Stimulated activated CD4-positive, alpha-beta T cell treated with anti-CD3 and anti-CD28 coated beads, Interleukin-4, amount 100 ng/mL, for 4 hours (primary cell): Measurements from ENCODE around the gene ARFGEF3.
"Not testable (repeated sequence)": the region's sequence is repeated elsewhere in the genome, so short reads cannot be mapped to it uniquely, and the experiment has no call there.

Source experiments
- DNase-seq, 2 experiments: peaks; one replicate each; pipeline ENCODE4 v3.0.0-alpha.2; 2020

The ARFGEF3 gene

GRCh38 chr6:138211601-138212000 is 49.9 kb downstream of the ARFGEF3 start:
- no peak for DNase-seq

- DNase-seq: not testable (repeated sequence)
These were observed 50.8 kb downstream of the ARFGEF3 start for GRCh38 chr6:138212530-138212929.

GRCh38 chr6:138215093-138215782 is 53.5 kb downstream of the ARFGEF3 start:
- no peak for DNase-seq

GRCh38 chr6:138218449-138218848 is 56.7 kb downstream of the ARFGEF3 start, which contains the start of gene PBOV1:
PBOV1 (minus strand) TSS chr6:138218491; CDS start chr6:138218395, 96 bp downstream.
- DNase-seq: no peak

GRCh38 chr6:138219398-138219797 is 57.7 kb downstream of the ARFGEF3 start:
- no peak for DNase-seq

- no peak for DNase-seq
These were observed 58.2 kb downstream of the ARFGEF3 start for GRCh38 chr6:138219901-138220300.

GRCh38 chr6:138222901-138223546 is 61.3 kb downstream of the ARFGEF3 start:
- no peak for DNase-seq

GRCh38 chr6:138225953-138226352 is 64.2 kb downstream of the ARFGEF3 start:
- DNase-seq: no peak

GRCh38 chr6:138226700-138227315 is 65.1 kb downstream of the ARFGEF3 start:
- no peak for DNase-seq

GRCh38 chr6:138227316-138227781 is 65.6 kb downstream of the ARFGEF3 start:
- no peak for DNase-seq

GRCh38 chr6:138229072-138229471 is 67.3 kb downstream of the ARFGEF3 start:
- no peak for DNase-seq

GRCh38 chr6:138229663-138230179 is 68.0 kb downstream of the ARFGEF3 start:
- no peak for DNase-seq

- DNase-seq: no peak
These were observed 68.5 kb downstream of the ARFGEF3 start for GRCh38 chr6:138230221-138230620.

- DNase-seq: no peak
These were observed 69.1 kb downstream of the ARFGEF3 start for GRCh38 chr6:138230759-138231380.

GRCh38 chr6:138231381-138231886 is 69.7 kb downstream of the ARFGEF3 start:
- DNase-seq: no peak

- DNase-seq: no peak
These were observed 72.6 kb downstream of the ARFGEF3 start for GRCh38 chr6:138234363-138234762.

- DNase-seq: no peak
These were observed 73.5 kb downstream of the ARFGEF3 start for GRCh38 chr6:138235205-138235604.

- DNase-seq: no peak
These were observed 74.0 kb downstream of the ARFGEF3 start for GRCh38 chr6:138235693-138236092.

- no peak for DNase-seq
These were observed 75.7 kb downstream of the ARFGEF3 start for GRCh38 chr6:138237463-138237862.

GRCh38 chr6:138238368-138238767 is 76.6 kb downstream of the ARFGEF3 start:
- DNase-seq: no peak

- DNase-seq: no peak
These were observed 78.0 kb downstream of the ARFGEF3 start for GRCh38 chr6:138239774-138240173.

- no peak for DNase-seq
These were observed 78.9 kb downstream of the ARFGEF3 start for GRCh38 chr6:138240476-138241245.
